ENCODE data around the gene KRTAP12-4.

Gene KRTAP12-4

DNA sequence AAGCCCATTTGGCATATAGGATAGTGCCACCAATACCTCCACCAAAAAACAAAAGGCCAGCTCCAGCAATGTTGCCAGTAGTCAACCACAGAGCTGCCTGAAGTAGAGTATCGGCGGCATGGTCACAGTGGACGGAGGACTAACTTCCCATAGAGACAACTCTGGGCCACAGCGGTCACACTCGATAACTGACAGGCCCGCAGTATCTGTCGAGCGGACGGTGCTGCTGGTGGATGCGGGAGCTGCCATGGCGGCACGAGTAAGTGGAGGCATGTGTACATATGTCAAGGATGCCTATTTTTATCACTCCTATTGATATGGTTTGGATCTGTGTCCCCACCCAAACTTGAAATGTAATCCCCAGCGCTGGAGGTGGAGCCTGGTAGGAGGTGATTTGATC lies 23.4 kb upstream of the KRTAP12-4 start:
- no peaks in the 10 kb centered on the region; the same call in none of the 2 replicates for H3K27me3 ChIP-seq (replicated peaks; ENCODE audit: control insufficient read depth, insufficient read depth, low read length)

DNA sequence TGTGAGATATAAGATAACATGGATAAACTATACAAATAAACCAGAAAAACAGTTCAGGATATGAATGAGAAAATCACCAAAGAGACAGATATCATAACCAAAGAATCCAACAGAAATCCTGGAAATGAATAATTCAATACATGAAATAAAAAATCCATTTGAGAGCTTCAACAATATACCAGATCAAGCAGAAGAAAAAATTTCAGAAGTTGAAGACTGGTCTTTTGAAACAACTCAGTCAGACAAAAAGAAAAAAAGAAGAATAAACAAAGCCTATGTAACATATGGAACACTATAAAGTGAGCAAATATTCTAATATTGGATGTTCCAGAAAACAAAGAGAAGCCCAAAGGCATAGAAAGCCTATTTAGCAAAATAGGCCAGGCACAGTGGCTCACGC lies 17.5 kb upstream of the KRTAP12-4 start:
- no peak for DNase-seq (ENCODE audit: extremely low read depth, insufficient read length)
- no peak overlapping the region for H3K4me3 ChIP-seq (replicated peaks; ENCODE audit: low read depth, low read length)
- no peaks in the 10 kb centered on the region for H3K36me3 ChIP-seq (ENCODE audit: control insufficient read depth, insufficient read depth, low read length)
- TF ChIP-seq, protein P1, sequence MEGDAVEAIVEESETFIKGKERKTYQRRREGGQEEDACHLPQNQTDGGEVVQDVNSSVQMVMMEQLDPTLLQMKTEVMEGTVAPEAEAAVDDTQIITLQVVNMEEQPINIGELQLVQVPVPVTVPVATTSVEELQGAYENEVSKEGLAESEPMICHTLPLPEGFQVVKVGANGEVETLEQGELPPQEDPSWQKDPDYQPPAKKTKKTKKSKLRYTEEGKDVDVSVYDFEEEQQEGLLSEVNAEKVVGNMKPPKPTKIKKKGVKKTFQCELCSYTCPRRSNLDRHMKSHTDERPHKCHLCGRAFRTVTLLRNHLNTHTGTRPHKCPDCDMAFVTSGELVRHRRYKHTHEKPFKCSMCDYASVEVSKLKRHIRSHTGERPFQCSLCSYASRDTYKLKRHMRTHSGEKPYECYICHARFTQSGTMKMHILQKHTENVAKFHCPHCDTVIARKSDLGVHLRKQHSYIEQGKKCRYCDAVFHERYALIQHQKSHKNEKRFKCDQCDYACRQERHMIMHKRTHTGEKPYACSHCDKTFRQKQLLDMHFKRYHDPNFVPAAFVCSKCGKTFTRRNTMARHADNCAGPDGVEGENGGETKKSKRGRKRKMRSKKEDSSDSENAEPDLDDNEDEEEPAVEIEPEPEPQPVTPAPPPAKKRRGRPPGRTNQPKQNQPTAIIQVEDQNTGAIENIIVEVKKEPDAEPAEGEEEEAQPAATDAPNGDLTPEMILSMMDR (IDR thresholded peaks at IDR 0.05; ENCODE audit: insufficient read depth, low read length, poor library complexity, severe bottlenecking): no peak
- H3K27me3 ChIP-seq (replicated peaks; ENCODE audit: control insufficient read depth, insufficient read depth, low read length): peaks cover 2% of the 10 kb centered on the region; the same call in 1 of the 2 replicates

More for the DNA sequence above, 23.4 kb upstream of the KRTAP12-4 start:
- TF ChIP-seq, protein P1 (IDR thresholded peaks at IDR 0.05; ENCODE audit: insufficient read depth, low read length, poor library complexity, severe bottlenecking): no peak
- H3K4me3 ChIP-seq (replicated peaks; ENCODE audit: low read depth, low read length): no peak overlapping the region
- DNase-seq (ENCODE audit: extremely low read depth, insufficient read length): no peak
- H3K36me3 ChIP-seq (ENCODE audit: control insufficient read depth, insufficient read depth, low read length): no peaks in the 10 kb centered on the region

DNA sequence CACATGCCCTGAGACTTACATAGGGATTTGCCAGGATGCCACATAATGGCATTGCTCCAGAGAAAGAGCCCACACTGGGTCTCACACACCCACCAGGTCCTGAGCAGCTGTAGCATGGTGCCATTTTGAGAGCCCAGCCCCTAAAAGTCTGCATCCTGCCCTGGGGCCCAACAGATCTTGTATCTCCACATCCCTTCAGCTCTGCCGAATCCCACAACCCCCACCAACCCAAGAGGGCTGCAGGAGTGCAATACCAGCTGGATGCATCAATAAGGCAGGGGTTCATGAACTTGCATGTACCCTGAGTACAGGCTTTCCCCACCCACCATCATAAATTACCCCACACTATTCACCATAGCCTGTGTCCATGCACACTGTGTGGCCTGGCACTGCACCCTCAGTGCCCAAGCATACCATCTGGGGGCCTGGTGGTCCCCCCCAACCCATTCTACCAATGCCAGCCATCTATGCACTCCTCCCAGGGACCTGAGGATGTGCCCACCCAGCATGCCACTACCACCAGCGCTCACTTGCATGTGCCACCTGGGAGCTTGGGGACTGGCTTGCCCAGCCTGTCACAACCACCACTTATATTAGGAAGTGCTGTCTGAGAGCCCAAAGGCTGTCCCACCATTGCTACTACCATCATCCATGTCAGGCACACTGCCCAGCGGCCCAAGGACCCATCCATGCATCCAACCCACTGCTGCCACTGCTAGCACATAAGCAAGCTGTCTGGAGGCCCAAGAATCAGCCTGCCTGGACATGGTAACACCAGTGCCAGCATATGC lies 16.4 kb upstream of the KRTAP12-4 start:
- peaks cover 2% of the 10 kb centered on the region; the same call in 1 of the 2 replicates for H3K27me3 ChIP-seq (replicated peaks; ENCODE audit: control insufficient read depth, insufficient read depth, low read length)
- no peak for DNase-seq (ENCODE audit: extremely low read depth, insufficient read length)
- H3K36me3 ChIP-seq (ENCODE audit: control insufficient read depth, insufficient read depth, low read length): no peaks in the 10 kb centered on the region
- TF ChIP-seq, protein P1 (IDR thresholded peaks at IDR 0.05; ENCODE audit: insufficient read depth, low read length, poor library complexity, severe bottlenecking): no peak
- no peak overlapping the region for H3K4me3 ChIP-seq (replicated peaks; ENCODE audit: low read depth, low read length)

DNA sequence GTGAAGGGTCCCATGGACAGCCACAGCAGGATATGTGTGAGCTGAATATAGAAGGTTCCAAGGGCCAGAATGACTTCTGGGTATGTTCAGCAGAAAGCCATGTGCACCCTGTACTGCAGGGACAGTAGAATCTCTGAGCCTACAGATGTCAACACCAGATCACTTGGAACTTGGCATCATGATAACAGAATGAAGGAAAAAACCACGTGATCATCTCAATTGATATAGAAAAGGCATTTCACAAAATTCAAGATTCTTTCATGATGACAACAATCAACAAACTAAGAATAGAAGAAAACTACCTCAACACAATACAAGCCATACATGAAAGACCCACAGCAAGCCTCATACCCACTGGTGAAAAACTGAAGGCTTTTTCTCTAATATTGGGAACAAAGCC lies 13.2 kb upstream of the KRTAP12-4 start:
- H3K36me3 ChIP-seq (ENCODE audit: control insufficient read depth, insufficient read depth, low read length): no peaks in the 10 kb centered on the region
- no peak overlapping the region for H3K4me3 ChIP-seq (replicated peaks; ENCODE audit: low read depth, low read length)
- TF ChIP-seq, protein P1 (IDR thresholded peaks at IDR 0.05; ENCODE audit: insufficient read depth, low read length, poor library complexity, severe bottlenecking): no peak
- peaks cover 2% of the 10 kb centered on the region; the same call in 1 of the 2 replicates for H3K27me3 ChIP-seq (replicated peaks; ENCODE audit: control insufficient read depth, insufficient read depth, low read length)
- DNase-seq (ENCODE audit: extremely low read depth, insufficient read length): no peak

DNA sequence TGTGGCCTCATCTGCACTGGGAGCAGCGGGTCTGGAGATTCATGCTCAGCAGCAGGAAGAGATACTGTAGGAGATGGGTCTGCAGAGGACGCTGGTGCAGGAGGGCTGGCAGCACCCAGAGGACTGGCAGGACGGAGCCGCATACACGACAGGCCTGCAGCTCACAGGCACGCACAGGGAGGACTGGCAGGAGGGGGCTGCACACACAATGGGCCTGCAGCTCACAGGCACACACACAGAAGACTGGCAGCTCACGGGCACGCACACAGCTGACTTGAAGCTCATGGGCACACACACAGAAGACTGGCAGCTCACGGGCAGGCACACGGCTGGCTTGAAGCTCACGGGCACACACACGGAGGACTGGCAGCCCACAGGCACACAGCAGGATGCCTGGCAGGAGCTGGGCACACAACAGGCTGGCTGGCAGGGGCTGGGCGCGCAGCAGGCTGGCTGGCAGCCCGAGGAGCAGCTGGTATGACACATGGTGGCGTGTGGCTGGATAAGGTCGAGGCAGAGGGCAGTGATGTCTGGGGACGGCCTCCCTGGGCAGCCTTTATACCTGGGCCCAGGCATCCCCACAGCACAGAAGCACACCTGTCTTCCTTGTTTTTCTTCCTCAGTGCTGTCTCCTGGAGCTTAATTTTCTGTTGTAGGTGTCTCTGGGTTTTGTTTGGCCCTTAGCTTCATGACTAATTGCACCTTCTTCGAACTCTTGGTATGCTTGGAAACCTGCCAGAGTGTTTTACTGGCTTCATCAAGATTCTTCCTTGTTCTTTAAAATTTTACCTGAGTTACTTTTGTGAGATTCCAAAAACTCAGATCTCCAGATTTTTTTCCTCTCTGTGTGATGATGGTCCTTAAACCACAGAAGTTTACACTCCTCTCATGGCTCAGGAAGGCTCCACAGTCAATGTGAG lies 12.2 kb upstream of the KRTAP12-4 start, which contains the start of gene KRTAP12-2:
Gene KRTAP12-2 (minus strand): TSS at position 527 of the 920 bp plus-strand sequence. CDS start 41 bp downstream, at position 486.
- DNase-seq (ENCODE audit: extremely low read depth, insufficient read length): no peak
- H3K27me3 ChIP-seq (replicated peaks; ENCODE audit: control insufficient read depth, insufficient read depth, low read length): peaks cover 2% of the 10 kb centered on the region; the same call in 1 of the 2 replicates
- TF ChIP-seq, protein P1 (IDR thresholded peaks at IDR 0.05; ENCODE audit: insufficient read depth, low read length, poor library complexity, severe bottlenecking): no peak
- H3K4me3 ChIP-seq (replicated peaks; ENCODE audit: low read depth, low read length): no peak within 1 kb of the TSS
- H3K36me3 ChIP-seq (ENCODE audit: control insufficient read depth, insufficient read depth, low read length): no peaks in the 10 kb centered on the region
